ENCODE data around the gene RSRC1.
A peak's percentile ranks its signal among the peaks of the same experiment; 100 is the strongest.

Gene RSRC1

DNA sequence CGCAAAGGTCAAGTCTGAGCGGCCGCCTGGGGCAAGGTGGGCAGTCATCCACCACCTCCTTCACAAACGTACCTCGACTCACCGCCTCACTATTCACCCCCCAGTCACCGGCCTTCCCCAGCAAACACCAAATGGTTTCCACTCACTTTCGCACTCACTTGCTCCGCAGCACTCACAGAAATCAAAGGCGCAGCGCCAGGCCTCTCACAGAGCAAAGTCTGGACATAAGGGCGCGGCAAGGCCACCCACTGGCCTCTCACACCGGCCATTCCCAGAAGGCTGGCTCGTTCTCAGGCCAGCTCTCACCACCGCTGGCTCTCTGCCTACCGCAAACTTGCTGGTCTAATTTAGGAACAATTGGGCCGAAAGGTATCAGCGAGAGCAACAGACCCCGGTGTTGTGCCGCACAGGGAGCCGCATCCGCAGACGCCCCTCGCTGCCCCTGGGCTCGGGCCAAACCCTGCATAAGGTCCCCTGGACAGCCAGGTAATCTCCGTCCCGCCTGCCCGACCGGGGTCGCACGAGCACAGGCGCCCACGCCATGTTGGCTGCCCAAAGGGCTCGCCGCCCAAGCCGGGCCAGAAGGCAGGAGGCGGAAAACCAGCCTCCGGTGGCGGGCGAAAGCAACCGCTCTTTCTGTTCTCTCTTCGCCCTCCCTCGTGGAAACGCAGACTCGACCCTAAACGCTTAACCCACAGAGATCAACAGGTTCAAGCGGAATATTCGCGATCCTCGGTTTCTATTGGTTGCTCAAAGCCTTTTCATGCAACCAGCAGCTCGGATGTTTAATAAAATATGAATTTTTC lies 6.6 kb upstream of the RSRC1 start:
- H2AFZ ChIP-seq (ENCODE audit: low read depth): no peak overlapping the region
- H3K79me2 ChIP-seq (ENCODE audit: insufficient read depth, low read depth): no peaks in the 10 kb centered on the region
- H3K9ac ChIP-seq: no peak overlapping the region
- TF ChIP-seq, protein P1, sequence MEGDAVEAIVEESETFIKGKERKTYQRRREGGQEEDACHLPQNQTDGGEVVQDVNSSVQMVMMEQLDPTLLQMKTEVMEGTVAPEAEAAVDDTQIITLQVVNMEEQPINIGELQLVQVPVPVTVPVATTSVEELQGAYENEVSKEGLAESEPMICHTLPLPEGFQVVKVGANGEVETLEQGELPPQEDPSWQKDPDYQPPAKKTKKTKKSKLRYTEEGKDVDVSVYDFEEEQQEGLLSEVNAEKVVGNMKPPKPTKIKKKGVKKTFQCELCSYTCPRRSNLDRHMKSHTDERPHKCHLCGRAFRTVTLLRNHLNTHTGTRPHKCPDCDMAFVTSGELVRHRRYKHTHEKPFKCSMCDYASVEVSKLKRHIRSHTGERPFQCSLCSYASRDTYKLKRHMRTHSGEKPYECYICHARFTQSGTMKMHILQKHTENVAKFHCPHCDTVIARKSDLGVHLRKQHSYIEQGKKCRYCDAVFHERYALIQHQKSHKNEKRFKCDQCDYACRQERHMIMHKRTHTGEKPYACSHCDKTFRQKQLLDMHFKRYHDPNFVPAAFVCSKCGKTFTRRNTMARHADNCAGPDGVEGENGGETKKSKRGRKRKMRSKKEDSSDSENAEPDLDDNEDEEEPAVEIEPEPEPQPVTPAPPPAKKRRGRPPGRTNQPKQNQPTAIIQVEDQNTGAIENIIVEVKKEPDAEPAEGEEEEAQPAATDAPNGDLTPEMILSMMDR (conservative IDR thresholded peaks at IDR 0.05; ENCODE audit: low read depth, low read length): no peak
- no peak overlapping the region for H3K4me3 ChIP-seq (IDR thresholded peaks at IDR 0.05; ENCODE audit: insufficient read depth, low read depth, low read length)
- no peaks in the 10 kb centered on the region for H3K4me1 ChIP-seq (ENCODE audit: low read depth, poor library complexity, severe bottlenecking)
- H3K36me3 ChIP-seq (ENCODE audit: insufficient read depth): no peaks in the 10 kb centered on the region
- no peaks in the 10 kb centered on the region for H4K20me1 ChIP-seq (ENCODE audit: insufficient read depth)
- H3K4me2 ChIP-seq: no peak overlapping the region
- no peak overlapping the region for H3K27ac ChIP-seq
- no peaks in the 10 kb centered on the region; the same call in 1 of the 2 replicates for H3K27me3 ChIP-seq (ENCODE audit: insufficient read depth, low read depth)

- Histone ChIP-seq H3K27me3 (ENCODE audit: insufficient read depth, low read depth) (no peaks in the 10 kb centered on the region; the same call in 1 of the 2 replicates), H3K79me2 (ENCODE audit: insufficient read depth, low read depth) (no peaks in the 10 kb centered on the region), H4K20me1 (ENCODE audit: insufficient read depth) (no peaks in the 10 kb centered on the region), H3K9ac (no peak overlapping the region), H3K4me1 (ENCODE audit: low read depth, poor library complexity, severe bottlenecking) (peaks cover 2% of the 10 kb centered on the region), H3K4me2 (no peak overlapping the region), H3K27ac (no peak overlapping the region), H2AFZ (ENCODE audit: low read depth) (no peak overlapping the region), H3K4me3 (IDR thresholded peaks at IDR 0.05; ENCODE audit: insufficient read depth, low read depth, low read length) (no peak overlapping the region), H3K36me3 (ENCODE audit: insufficient read depth) (no peaks in the 10 kb centered on the region)
- TF ChIP-seq, protein P1 (conservative IDR thresholded peaks at IDR 0.05; ENCODE audit: low read depth, low read length): no peak
These were observed 6.0 kb upstream of the RSRC1 start for GRCh38 chr3:158103887-158104327.

GRCh38 chr3:158104431-158104921 lies 5.4 kb upstream of the RSRC1 start:
- H3K36me3 ChIP-seq (ENCODE audit: insufficient read depth): no peaks in the 10 kb centered on the region
- H2AFZ ChIP-seq (ENCODE audit: low read depth): no peak overlapping the region
- H3K79me2 ChIP-seq (ENCODE audit: insufficient read depth, low read depth): no peaks in the 10 kb centered on the region
- no peak overlapping the region for H3K27ac ChIP-seq
- no peak overlapping the region for H3K9ac ChIP-seq
- H4K20me1 ChIP-seq (ENCODE audit: insufficient read depth): no peaks in the 10 kb centered on the region
- no peak overlapping the region for H3K4me2 ChIP-seq
- TF ChIP-seq, protein P1 (conservative IDR thresholded peaks at IDR 0.05; ENCODE audit: low read depth, low read length): no peak
- H3K4me3 ChIP-seq (IDR thresholded peaks at IDR 0.05; ENCODE audit: insufficient read depth, low read depth, low read length): no peak overlapping the region
- peaks cover 8% of the 10 kb centered on the region for H3K4me1 ChIP-seq (ENCODE audit: low read depth, poor library complexity, severe bottlenecking)
- H3K27me3 ChIP-seq (ENCODE audit: insufficient read depth, low read depth): no peaks in the 10 kb centered on the region; the same call in 1 of the 2 replicates

DNA sequence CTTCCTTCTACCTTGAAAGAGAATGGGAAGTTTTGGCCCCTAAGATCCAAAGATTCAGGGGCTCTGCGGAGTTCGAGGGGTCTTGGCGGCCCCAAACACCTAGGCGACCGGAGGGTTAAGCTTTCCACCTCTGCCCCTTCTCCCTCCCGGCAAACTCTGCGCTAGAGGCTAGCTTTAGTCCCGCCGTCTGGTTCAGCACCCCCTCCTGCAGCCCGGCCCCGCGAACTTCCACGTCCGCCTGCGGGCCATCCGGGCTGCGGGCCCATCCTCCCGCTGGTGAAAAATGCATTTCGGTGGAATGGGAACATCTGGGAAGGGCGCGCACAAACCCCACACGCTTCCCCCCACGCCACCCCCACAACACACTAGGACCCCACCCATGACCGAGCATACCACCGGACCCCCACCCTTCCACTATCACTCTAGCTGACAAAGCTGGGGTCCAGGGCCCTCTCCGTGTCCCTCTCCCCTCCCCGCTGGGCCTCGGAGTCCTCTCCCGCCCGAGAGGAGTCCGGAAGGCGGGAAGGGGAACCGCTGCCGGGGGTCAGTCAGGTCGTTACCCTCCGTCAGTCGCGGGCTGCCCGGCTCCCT lies 4.7 kb upstream of the RSRC1 start:
- Histone ChIP-seq H3K4me2 (peak overlapping the region; percentile 83), H3K27me3 (ENCODE audit: insufficient read depth, low read depth) (no peaks in the 10 kb centered on the region; the same call in 1 of the 2 replicates), H3K36me3 (ENCODE audit: insufficient read depth) (no peaks in the 10 kb centered on the region), H3K79me2 (ENCODE audit: insufficient read depth, low read depth) (no peaks in the 10 kb centered on the region), H3K27ac (no peak overlapping the region), H3K4me3 (IDR thresholded peaks at IDR 0.05; ENCODE audit: insufficient read depth, low read depth, low read length) (no peak overlapping the region), H2AFZ (ENCODE audit: low read depth) (peak overlapping the region; percentile 96), H4K20me1 (ENCODE audit: insufficient read depth) (no peaks in the 10 kb centered on the region), H3K9ac (no peak overlapping the region; the same call in 1 of the 2 replicates), H3K4me1 (ENCODE audit: low read depth, poor library complexity, severe bottlenecking) (peaks cover 8% of the 10 kb centered on the region)
- TF ChIP-seq, protein P1 (conservative IDR thresholded peaks at IDR 0.05; ENCODE audit: low read depth, low read length): no peak

All from KMS-11 (cell line).